HepG2 (cell line): ENCODE measurements around the gene NAV1. TPM values are rescaled to one million over a fixed set of nuclear protein-coding genes. Genes with fewer than 3 reads are reported as not detected.

Experiments
- MLLT10 ChIP-seq: sonication (generic); formaldehyde crosslinking; IDR thresholded peaks from 2 replicates; pipeline ENCODE4 v1.4.0; 2020; ENCODE audit warnings: missing genetic modification reagents
- NFIB ChIP-seq: sonication (generic); formaldehyde crosslinking; IDR thresholded peaks from 2 replicates; pipeline ENCODE4 v1.9.0; 2021; ENCODE audit warnings: missing genetic modification reagents, mild to moderate bottlenecking, borderline replicate concordance
- PPARG ChIP-seq: conservative IDR thresholded peaks from 2 replicates; pipeline ENCODE4 v1.6.1; 2016; ENCODE audit warnings: missing biosample characterization, missing genetic modification reagents
- REXO4 ChIP-seq: sonication (generic); formaldehyde crosslinking; IDR thresholded peaks from 2 replicates; pipeline ENCODE4 v1.8.0; 2022; ENCODE audit warnings: missing genetic modification reagents, mild to moderate bottlenecking, borderline replicate concordance
- SMARCC2 ChIP-seq: fragments of 450-650 bp; IDR thresholded peaks from 2 replicates; pipeline ENCODE4 v1.6.1; 2017; ENCODE audit warnings: antibody characterized with exemption, mild to moderate bottlenecking
- TBL1XR1 ChIP-seq: fragments of 150-350 bp; IDR thresholded peaks from 2 replicates; pipeline ENCODE4 v1.6.1; 2014; ENCODE audit warnings: borderline replicate concordance, low read length; ENCODE audit not compliant: partially characterized antibody
- ZNF253 ChIP-seq: sonication (generic); formaldehyde crosslinking; IDR thresholded peaks from 2 replicates; pipeline ENCODE4 v1.8.0; 2022; ENCODE audit warnings: mild to moderate bottlenecking, missing genetic modification reagents, borderline replicate concordance
- ZNF44 ChIP-seq: sonication (generic); formaldehyde crosslinking; IDR thresholded peaks from 2 replicates; pipeline ENCODE4 v1.5.1; 2020; ENCODE audit warnings: mild to moderate bottlenecking, missing genetic modification reagents
- ZNF878 ChIP-seq: sonication (generic); formaldehyde crosslinking; IDR thresholded peaks from 2 replicates; pipeline ENCODE4 v1.8.1; 2023; ENCODE audit warnings: mild to moderate bottlenecking, missing genetic modification reagents, moderate library complexity
- polyA plus RNA-seq, 8 experiments: library from polyadenylated mRNA; depleted of rRNA in 3 of 8; stranded (reverse) in 7 of 8; unstranded in 1 of 8; fragments of >200 nt; fragmentation: Illumina TruSeq in 4 of 8; extraction: Trizol in 4 of 8; gene quantifications; 2 replicates each; pipeline versions ENCODE4 v1.2.1 to v1.2.3, GENCODE V29; 2011 to 2016; ENCODE audit warnings: low read depth in 4 of 8, missing spikeins in 1 of 8, mixed read lengths in 1 of 8; ENCODE audit not compliant: insufficient read depth in 1 of 8
- total RNA-seq, 5 experiments: library from RNA; depleted of rRNA; stranded (reverse); fragments of >200 nt; fragmentation: Illumina TruSeq; extraction: Trizol; gene quantifications; 2 replicates each; pipeline ENCODE4 v1.2.3, GENCODE V29; 2016; ENCODE audit warnings: low read depth in 1 of 5
- TF ChIP-seq, protein P1 (sequence below): sonication (generic); formaldehyde crosslinking; IDR thresholded peaks from 2 replicates; pipeline ENCODE4 v1.4.0; 2020; ENCODE audit warnings: mild to moderate bottlenecking, missing genetic modification reagents
- TF ChIP-seq, protein P2 (sequence below): sonication (generic); formaldehyde crosslinking; conservative IDR thresholded peaks from 2 replicates; pipeline ENCODE4 v1.8.1; 2023; ENCODE audit warnings: missing genetic modification reagents
- TF ChIP-seq, protein P3 (sequence below): sonication (generic); formaldehyde crosslinking; conservative IDR thresholded peaks from 2 replicates; pipeline ENCODE4 v1.8.0; 2022; ENCODE audit warnings: missing genetic modification reagents
- TF ChIP-seq, protein P4 (sequence below): IDR thresholded peaks from 2 replicates; pipeline ENCODE4 v1.4.0; 2020; ENCODE audit warnings: mild to moderate bottlenecking, missing genetic modification reagents

NAV1 gene
- total and polyA plus RNA-seq, 2 of the 13 experiments (the other 11 are each of a cell fraction or from before 2014, with no cell fraction given): not detected

DNA sequence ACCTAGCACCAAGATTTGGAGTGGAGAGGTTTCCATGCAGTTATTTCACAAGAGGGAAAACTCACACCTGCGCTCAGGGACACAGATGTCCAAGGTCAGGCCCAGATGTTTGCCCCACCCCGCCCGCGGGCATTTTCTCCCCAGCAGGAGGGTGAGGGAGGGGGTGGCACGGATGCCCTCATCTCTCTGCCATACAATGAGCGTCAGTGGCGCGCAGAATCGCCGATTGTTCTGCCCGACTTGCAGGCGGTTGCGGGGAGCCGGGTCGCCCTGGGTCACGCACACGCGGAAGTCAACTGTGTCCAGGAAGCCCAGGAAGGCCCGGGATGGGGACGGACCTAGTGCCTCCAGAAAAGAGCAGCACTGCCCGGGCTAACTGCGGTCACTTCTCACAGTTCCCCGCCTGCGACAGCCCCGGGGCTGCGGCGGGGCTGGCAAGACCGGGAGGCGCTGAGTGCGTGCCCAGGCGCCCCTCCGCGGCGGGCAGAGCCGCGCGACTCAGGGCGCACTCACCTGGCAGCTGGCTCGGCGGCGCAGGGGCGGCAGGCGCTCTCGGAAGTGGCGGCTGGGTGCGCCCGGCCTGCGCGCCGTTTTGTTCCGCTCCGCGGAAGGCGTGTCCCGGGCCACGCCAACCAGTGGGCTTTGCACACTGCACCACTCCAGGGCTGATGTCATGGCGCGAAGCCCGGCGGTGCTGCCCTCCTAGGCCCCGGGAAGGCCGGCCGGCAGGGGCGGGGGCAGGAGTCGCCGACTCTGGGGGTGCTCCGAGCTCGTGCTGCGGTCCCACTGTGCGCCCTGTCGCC is 32.2 kb upstream of the NAV1 start, which contains the start of gene CSRP1 (continued):
- TF ChIP-seq ZNF44: no peak
- TF ChIP-seq SMARCC2: no peak
- no peak for TF ChIP-seq NFIB
- no peak for TF ChIP-seq ZNF253 (CRISPR knock-in tag)
- TF ChIP-seq, protein P1, sequence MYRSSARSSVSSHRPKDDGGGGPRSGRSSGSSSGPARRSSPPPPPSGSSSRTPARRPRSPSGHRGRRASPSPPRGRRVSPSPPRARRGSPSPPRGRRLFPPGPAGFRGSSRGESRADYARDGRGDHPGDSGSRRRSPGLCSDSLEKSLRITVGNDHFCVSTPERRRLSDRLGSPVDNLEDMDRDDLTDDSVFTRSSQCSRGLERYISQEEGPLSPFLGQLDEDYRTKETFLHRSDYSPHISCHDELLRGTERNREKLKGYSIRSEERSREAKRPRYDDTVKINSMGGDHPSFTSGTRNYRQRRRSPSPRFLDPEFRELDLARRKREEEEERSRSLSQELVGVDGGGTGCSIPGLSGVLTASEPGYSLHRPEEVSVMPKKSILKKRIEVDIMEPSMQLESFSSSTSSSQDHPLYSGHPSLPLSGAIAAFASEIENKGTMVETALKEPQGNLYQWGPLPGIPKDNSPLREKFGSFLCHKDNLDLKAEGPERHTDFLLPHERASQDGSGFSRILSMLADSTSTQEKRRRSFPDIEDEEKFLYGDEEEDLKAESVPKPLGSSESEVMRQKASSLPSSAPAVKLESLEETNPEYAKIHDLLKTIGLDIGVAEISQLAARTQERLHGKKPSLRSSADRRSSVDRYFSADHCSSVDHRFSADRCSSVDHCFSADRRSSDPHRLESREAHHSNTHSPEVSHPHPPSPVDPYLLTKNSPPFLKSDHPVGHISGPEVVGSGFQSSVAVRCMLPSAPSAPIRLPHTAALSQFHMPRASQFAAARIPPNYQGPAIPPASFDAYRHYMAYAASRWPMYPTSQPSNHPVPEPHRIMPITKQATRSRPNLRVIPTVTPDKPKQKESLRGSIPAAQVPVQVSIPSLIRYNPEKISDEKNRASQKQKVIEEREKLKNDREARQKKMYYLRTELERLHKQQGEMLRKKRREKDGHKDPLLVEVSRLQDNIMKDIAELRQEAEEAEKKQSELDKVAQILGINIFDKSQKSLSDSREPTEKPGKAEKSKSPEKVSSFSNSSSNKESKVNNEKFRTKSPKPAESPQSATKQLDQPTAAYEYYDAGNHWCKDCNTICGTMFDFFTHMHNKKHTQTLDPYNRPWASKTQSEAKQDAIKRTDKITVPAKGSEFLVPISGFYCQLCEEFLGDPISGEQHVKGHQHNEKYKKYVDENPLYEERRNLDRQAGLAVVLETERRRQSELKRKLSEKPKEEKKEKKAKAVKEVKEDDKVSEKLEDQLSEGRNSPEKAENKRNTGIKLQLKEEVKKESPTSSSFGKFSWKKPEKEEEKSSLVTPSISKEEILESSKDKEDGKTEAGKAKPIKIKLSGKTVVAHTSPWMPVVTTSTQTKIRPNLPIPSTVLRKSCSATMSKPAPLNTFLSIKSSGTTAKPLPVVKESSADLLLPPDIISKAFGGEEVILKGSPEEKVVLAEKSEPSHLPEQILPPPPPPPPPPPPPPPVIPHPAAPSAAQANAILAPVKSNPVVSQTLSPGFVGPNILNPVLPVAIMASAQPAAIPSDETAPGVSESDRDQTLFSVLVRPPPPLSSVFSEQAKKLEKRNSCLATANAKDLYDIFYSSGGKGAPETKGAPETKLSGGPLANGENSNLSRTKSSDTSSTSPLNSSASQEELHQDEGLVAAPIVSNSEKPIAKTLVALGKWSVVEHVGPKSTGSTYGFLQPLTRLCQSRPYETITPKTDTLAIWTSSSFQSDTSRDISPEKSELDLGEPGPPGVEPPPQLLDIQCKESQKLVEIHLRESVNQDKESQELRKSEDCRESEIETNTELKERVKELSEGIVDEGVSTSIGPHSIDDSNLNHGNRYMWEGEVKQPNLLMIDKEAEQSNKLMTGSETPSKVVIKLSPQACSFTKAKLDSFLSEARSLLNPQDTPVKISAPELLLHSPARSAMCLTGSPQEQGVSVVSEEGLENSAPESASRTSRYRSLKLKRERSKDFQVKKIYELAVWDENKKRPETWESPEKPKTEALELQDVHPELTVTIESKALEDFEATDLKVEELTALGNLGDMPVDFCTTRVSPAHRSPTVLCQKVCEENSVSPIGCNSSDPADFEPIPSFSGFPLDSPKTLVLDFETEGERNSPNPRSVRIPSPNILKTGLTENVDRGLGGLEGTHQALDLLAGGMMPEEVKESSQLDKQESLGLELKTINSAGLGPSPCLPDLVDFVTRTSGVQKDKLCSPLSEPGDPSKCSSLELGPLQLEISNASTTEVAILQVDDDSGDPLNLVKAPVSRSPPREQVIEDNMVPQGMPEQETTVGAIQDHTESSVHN (CRISPR knock-in tag): no peak
- TF ChIP-seq, protein P2, sequence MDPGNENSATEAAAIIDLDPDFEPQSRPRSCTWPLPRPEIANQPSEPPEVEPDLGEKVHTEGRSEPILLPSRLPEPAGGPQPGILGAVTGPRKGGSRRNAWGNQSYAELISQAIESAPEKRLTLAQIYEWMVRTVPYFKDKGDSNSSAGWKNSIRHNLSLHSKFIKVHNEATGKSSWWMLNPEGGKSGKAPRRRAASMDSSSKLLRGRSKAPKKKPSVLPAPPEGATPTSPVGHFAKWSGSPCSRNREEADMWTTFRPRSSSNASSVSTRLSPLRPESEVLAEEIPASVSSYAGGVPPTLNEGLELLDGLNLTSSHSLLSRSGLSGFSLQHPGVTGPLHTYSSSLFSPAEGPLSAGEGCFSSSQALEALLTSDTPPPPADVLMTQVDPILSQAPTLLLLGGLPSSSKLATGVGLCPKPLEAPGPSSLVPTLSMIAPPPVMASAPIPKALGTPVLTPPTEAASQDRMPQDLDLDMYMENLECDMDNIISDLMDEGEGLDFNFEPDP (CRISPR knock-in tag): no peak
- TF ChIP-seq ZNF878 (CRISPR knock-in tag): no peak
- TF ChIP-seq MLLT10: no peak
- TF ChIP-seq, protein P3, sequence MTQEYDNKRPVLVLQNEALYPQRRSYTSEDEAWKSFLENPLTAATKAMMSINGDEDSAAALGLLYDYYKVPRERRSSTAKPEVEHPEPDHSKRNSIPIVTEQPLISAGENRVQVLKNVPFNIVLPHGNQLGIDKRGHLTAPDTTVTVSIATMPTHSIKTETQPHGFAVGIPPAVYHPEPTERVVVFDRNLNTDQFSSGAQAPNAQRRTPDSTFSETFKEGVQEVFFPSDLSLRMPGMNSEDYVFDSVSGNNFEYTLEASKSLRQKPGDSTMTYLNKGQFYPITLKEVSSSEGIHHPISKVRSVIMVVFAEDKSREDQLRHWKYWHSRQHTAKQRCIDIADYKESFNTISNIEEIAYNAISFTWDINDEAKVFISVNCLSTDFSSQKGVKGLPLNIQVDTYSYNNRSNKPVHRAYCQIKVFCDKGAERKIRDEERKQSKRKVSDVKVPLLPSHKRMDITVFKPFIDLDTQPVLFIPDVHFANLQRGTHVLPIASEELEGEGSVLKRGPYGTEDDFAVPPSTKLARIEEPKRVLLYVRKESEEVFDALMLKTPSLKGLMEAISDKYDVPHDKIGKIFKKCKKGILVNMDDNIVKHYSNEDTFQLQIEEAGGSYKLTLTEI: no peak
- TF ChIP-seq TBL1XR1: no peak
- TF ChIP-seq REXO4: no peak
- TF ChIP-seq PPARG (CRISPR knock-in tag): no peak
- TF ChIP-seq, protein P4, sequence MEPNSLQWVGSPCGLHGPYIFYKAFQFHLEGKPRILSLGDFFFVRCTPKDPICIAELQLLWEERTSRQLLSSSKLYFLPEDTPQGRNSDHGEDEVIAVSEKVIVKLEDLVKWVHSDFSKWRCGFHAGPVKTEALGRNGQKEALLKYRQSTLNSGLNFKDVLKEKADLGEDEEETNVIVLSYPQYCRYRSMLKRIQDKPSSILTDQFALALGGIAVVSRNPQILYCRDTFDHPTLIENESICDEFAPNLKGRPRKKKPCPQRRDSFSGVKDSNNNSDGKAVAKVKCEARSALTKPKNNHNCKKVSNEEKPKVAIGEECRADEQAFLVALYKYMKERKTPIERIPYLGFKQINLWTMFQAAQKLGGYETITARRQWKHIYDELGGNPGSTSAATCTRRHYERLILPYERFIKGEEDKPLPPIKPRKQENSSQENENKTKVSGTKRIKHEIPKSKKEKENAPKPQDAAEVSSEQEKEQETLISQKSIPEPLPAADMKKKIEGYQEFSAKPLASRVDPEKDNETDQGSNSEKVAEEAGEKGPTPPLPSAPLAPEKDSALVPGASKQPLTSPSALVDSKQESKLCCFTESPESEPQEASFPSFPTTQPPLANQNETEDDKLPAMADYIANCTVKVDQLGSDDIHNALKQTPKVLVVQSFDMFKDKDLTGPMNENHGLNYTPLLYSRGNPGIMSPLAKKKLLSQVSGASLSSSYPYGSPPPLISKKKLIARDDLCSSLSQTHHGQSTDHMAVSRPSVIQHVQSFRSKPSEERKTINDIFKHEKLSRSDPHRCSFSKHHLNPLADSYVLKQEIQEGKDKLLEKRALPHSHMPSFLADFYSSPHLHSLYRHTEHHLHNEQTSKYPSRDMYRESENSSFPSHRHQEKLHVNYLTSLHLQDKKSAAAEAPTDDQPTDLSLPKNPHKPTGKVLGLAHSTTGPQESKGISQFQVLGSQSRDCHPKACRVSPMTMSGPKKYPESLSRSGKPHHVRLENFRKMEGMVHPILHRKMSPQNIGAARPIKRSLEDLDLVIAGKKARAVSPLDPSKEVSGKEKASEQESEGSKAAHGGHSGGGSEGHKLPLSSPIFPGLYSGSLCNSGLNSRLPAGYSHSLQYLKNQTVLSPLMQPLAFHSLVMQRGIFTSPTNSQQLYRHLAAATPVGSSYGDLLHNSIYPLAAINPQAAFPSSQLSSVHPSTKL (CRISPR knock-in tag): no peak
